Right ventricle myocardium superior (tissue), 1 donor: ENCODE results near the gene DNAH14. TPM values are rescaled to one million over a fixed set of nuclear protein-coding genes. Genes with fewer than 3 reads are reported as not detected.

ENCODE experiments used
- ATAC-seq: fragments of 200-7000 bp; cut with Tn5 transposase; one replicate; pipeline ENCODE4 v1.9.1; 2020; ENCODE audit warnings: mild to moderate bottlenecking; ENCODE audit not compliant: poor library complexity
- DNase-seq: peaks from one replicate; pipeline ENCODE4 v3.0.0-alpha.2; 2020
- intact Hi-C: fragments of 100-400 bp; cut with DNase I; formaldehyde crosslinking; loops from one replicate; pipeline ENCODE4 v1.11.2; 2022
- total RNA-seq: library from RNA; stranded (reverse); fragmentation: NEBNext Ultra II Directional; extraction: Animal tissue kit (Norgen Biotek cat#: 25700); gene quantifications from one replicate; pipeline ENCODE4 v1.2.1, GENCODE V29; 2021
- donor health status: DM: no; HTN: yes; CAD: no; lungs with severe emphysema.

Gene DNAH14
- total RNA-seq, 1 donor from 2014 or later, result 5.6 TPM

GRCh38 chr1:225446981-225447615 is 517.6 kb downstream of the DNAH14 start:
- ATAC-seq, result no peak
- intact Hi-C loops, result no loop called here
- DNase-seq, result no peak

DNA sequence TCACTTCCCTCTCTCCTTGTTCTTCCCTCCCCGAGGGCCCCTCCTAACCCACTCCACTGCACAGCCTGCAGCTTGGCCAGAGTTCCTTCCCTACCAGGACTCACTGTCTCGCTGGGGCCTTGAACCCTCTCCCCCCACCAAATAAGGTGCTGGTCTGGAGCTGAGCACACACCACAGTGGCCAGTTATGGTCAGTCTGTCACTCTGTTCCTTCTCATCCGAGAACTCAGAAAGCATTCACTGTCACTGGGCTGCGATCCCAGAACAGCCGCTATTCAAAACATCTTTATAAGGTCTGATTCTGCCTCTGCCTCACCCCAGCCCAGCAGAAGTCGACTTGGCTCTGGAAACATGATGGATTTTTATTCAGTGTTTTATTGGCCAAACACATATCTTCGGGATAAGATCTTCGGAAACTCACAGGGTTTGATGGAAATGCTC is 518.2 kb downstream of the DNAH14 start:
- peak; percentile 38 for ATAC-seq
- DNase-seq, result no peak
- intact Hi-C loops, result no loop called here

DNA sequence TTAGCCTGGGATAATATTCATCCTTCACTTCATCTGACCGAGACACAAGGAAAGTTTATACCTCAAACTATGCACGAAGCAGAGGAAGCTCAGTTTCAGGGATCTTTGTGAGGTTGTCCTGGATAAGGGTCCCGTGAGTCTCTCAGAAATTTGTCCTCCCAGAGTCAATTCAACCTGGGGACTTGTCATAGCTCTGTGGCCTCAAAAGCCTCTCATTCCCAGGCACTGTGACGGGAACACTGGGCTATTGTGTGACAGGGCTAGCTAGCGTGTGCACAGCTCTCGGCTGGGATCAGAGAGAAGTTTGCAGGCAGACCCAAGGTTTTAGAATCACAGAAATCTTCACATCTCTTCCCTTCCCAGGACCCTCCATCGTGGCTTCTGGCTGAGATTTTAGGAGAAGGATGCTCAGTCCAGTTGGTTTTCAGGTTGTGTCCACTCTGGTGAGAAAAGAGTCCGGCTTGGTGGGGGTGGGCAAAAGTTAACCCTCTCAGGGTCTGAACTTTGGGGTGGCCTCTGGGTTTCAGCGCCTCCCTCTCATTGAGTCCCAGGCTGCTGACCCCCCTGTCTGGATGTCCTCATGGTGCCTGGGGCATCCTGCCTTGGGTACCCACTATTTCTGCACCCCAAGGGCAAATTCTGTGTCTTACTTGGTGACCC is 518.8 kb downstream of the DNAH14 start:
- no peak for DNase-seq
- intact Hi-C loops, result no loop called here
- ATAC-seq, result no peak
